GM12864 (cell line): ENCODE data around the gene PDE1A.

Experiments used
- DNase-seq: peaks from one replicate; pipeline ENCODE4 v3.0.0-alpha.2; 2011; ENCODE audit warnings: low read depth
- H3K4me3 ChIP-seq: 2 replicates; pipeline ENCODE4 v1.5.1; 2011; ENCODE audit warnings: mild to moderate bottlenecking, low read depth, low read length, control low read depth
- TF ChIP-seq, protein P1 (sequence below): IDR thresholded peaks from 2 replicates; pipeline ENCODE4 v1.5.1; 2011; ENCODE audit warnings: low read depth, mild to moderate bottlenecking, moderate library complexity, low read length, control low read depth, inconsistent platforms; ENCODE audit errors: missing control alignments

The PDE1A gene

GRCh38 chr2:182426918-182427240 is at the start of gene PDE1A:
TSS of gene PDE1A (minus strand) at chr2:182427036.
- no peak within 1 kb of the TSS for H3K4me3 ChIP-seq
- TF ChIP-seq, protein P1, sequence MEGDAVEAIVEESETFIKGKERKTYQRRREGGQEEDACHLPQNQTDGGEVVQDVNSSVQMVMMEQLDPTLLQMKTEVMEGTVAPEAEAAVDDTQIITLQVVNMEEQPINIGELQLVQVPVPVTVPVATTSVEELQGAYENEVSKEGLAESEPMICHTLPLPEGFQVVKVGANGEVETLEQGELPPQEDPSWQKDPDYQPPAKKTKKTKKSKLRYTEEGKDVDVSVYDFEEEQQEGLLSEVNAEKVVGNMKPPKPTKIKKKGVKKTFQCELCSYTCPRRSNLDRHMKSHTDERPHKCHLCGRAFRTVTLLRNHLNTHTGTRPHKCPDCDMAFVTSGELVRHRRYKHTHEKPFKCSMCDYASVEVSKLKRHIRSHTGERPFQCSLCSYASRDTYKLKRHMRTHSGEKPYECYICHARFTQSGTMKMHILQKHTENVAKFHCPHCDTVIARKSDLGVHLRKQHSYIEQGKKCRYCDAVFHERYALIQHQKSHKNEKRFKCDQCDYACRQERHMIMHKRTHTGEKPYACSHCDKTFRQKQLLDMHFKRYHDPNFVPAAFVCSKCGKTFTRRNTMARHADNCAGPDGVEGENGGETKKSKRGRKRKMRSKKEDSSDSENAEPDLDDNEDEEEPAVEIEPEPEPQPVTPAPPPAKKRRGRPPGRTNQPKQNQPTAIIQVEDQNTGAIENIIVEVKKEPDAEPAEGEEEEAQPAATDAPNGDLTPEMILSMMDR = no peak
- DNase-seq = no peak

GRCh38 chr2:182473635-182474034 is 46.8 kb upstream of the PDE1A start:
- no peak overlapping the region for H3K4me3 ChIP-seq
- TF ChIP-seq, protein P1 = no peak
- DNase-seq = no peak

- TF ChIP-seq, protein P1 = no peak
- DNase-seq = no peak
- no peak overlapping the region for H3K4me3 ChIP-seq
These were observed 36.9 kb upstream of the PDE1A start for GRCh38 chr2:182463760-182464159.

DNA sequence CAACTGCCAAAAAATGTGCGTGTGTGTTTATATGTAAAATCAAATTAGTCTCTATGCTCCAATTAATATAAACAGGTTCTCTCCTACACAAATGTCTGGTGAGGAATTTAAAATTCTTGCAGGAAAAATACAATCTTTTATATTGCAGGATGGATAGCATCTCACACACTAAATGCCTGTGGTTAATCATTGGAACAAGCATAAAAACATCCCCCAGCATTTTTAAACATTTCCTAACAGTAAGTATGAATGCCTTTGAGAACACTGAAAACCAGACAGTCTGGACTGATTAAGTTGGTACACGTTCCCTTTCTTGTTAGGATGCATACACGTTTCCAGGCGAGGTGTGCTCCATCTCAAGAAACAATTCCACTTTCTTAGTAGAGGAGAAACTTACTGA is 29.9 kb upstream of the PDE1A start:
- TF ChIP-seq, protein P1 = no peak
- DNase-seq = no peak
- H3K4me3 ChIP-seq = no peak overlapping the region

- H3K4me3 ChIP-seq = no peak overlapping the region
- TF ChIP-seq, protein P1 = no peak
- DNase-seq = no peak
These were observed 25.7 kb upstream of the PDE1A start for GRCh38 chr2:182452456-182452990.

- DNase-seq = no peak
- H3K4me3 ChIP-seq = no peak overlapping the region
- TF ChIP-seq, protein P1 = no peak
These were observed 21.5 kb upstream of the PDE1A start for GRCh38 chr2:182448371-182448770.

GRCh38 chr2:182447863-182448262 is 21.0 kb upstream of the PDE1A start:
- TF ChIP-seq, protein P1 = no peak
- no peak overlapping the region for H3K4me3 ChIP-seq
- no peak for DNase-seq
